Measurements from ENCODE around the gene MSX2.
A peak's percentile ranks its signal among the peaks of the same experiment; 100 is the strongest.

The MSX2 gene

GRCh38 chr5:174717826-174718455 is 6.4 kb upstream of the MSX2 start:
- DNase-seq (ENCODE audit: low read depth) = no peak
- no peak for TF ChIP-seq CTCF (conservative IDR thresholded peaks at IDR 0.05; ENCODE audit: low read depth, low read length)
- H3K4me3 ChIP-seq (ENCODE audit: low read length) = no peak overlapping the region

- TF ChIP-seq CTCF (conservative IDR thresholded peaks at IDR 0.05; ENCODE audit: low read depth, low read length) = no peak
- no peak overlapping the region for H3K4me3 ChIP-seq (ENCODE audit: low read length)
- no peak for DNase-seq (ENCODE audit: low read depth)
Measured at GRCh38 chr5:174718880-174719610, 5.3 kb upstream of the MSX2 start.

GRCh38 chr5:174719793-174720611 is 4.4 kb upstream of the MSX2 start:
- TF ChIP-seq CTCF (conservative IDR thresholded peaks at IDR 0.05; ENCODE audit: low read depth, low read length) = no peak
- H3K4me3 ChIP-seq (ENCODE audit: low read length) = no peak overlapping the region
- DNase-seq (ENCODE audit: low read depth) = no peak

GRCh38 chr5:174720612-174721529 is 3.5 kb upstream of the MSX2 start:
- TF ChIP-seq CTCF (conservative IDR thresholded peaks at IDR 0.05; ENCODE audit: low read depth, low read length) = no peak
- H3K4me3 ChIP-seq (ENCODE audit: low read length) = peak overlapping the region; percentile 47
- no peak for DNase-seq (ENCODE audit: low read depth)

GRCh38 chr5:174721530-174722432 is 2.6 kb upstream of the MSX2 start:
- no peak for DNase-seq (ENCODE audit: low read depth)
- no peak for TF ChIP-seq CTCF (conservative IDR thresholded peaks at IDR 0.05; ENCODE audit: low read depth, low read length)
- peak overlapping the region; percentile 47 for H3K4me3 ChIP-seq (ENCODE audit: low read length)

- H3K4me3 ChIP-seq (ENCODE audit: low read length) = no peak overlapping the region
- TF ChIP-seq CTCF (conservative IDR thresholded peaks at IDR 0.05; ENCODE audit: low read depth, low read length) = no peak
- no peak for DNase-seq (ENCODE audit: low read depth)
Measured at GRCh38 chr5:174722500-174722899, 1.9 kb upstream of the MSX2 start.
